ENCODE data around the gene SETD3. TPM values are rescaled to one million over a fixed set of nuclear protein-coding genes. Genes with fewer than 3 reads are reported as not detected.

The SETD3 gene
- total and polyA plus RNA-seq, 2 of the 8 experiments (the other 6 are each of a cell fraction or from before 2014, with no cell fraction given) = 24.0 to 64.0 TPM

- WGBS, 2 experiments (ENCODE audit: extremely low coverage in 1 of 2, insufficient coverage in 1 of 2, insufficient read length in 1 of 2, insufficient replicate concordance in 2 of 2, low coverage in 1 of 2, low lambda C conversion rate in 2 of 2, missing lambda C conversion rate in 1 of 2) = 75% methylated on average over 16 of the region's 16 CpGs; no CpG with 5 or more reads in 1 of the 2 experiments
- no peak overlapping the region for H2BK120ac ChIP-seq (replicated peaks; ENCODE audit: low read depth, low read length)
- FAIRE-seq = no peak
Observed at GRCh38 chr14:99363616-99364290, 116.9 kb downstream of the SETD3 start.

More at GRCh38 chr14:99363616-99364290, 116.9 kb downstream of the SETD3 start:
- no peak overlapping the region for H3K27ac ChIP-seq (ENCODE audit: low read depth, low read length)
- no peaks in the 10 kb centered on the region for H4K20me1 ChIP-seq (replicated peaks in 1 of 2; ENCODE audit: control insufficient read depth in 1 of 2, insufficient read depth in 2 of 2, low read length in 2 of 2)
- TF ChIP-seq CTCF (IDR thresholded peaks at IDR 0.05; ENCODE audit: control extremely low read depth in 1 of 3, insufficient read depth in 1 of 3, low read depth in 1 of 3, low read length in 3 of 3) (peak in 2 of 3 experiments; percentile 8 to 25; a peak in 2 of 4 replicates), SAP30 (IDR thresholded peaks at IDR 0.05; ENCODE audit: insufficient read depth, insufficient replicate concordance, low read length) (no peak), RAD21 (IDR thresholded peaks at IDR 0.05 in 1 of 2, conservative IDR thresholded peaks at IDR 0.05 in 1 of 2; ENCODE audit: low read depth in 2 of 2, low read length in 2 of 2) (peak in 1 of 2 experiments; percentile 25; a peak in 2 of 4 replicates), SIRT6 (IDR thresholded peaks at IDR 0.05; ENCODE audit: low read length) (no peak)
- TF ChIP-seq, protein P1, sequence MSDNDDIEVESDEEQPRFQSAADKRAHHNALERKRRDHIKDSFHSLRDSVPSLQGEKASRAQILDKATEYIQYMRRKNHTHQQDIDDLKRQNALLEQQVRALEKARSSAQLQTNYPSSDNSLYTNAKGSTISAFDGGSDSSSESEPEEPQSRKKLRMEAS (IDR thresholded peaks at IDR 0.05) = peak; percentile 66
- TF ChIP-seq, protein P2, sequence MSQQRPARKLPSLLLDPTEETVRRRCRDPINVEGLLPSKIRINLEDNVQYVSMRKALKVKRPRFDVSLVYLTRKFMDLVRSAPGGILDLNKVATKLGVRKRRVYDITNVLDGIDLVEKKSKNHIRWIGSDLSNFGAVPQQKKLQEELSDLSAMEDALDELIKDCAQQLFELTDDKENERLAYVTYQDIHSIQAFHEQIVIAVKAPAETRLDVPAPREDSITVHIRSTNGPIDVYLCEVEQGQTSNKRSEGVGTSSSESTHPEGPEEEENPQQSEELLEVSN (IDR thresholded peaks at IDR 0.05) = peak; percentile 58; the same call in 1 of the 2 replicates
- no peak overlapping the region for H3K4me3 ChIP-seq (ENCODE audit: extremely low read depth in 1 of 4, insufficient read depth in 2 of 4, low read depth in 3 of 4, low read length in 4 of 4)
- no peak overlapping the region for H3K9ac ChIP-seq (replicated peaks in 1 of 4; ENCODE audit: extremely low read depth in 1 of 4, low read depth in 3 of 4, low read length in 3 of 4)
- no peaks in the 10 kb centered on the region; a peak in 1 of 7 replicates for H3K27me3 ChIP-seq (replicated peaks in 1 of 4; ENCODE audit: control insufficient read depth in 3 of 4, extremely low read depth in 1 of 4, insufficient read depth in 3 of 4, low read length in 3 of 4)
- no peak overlapping the region for H2BK12ac ChIP-seq (ENCODE audit: low read depth, low read length)
- peaks cover 0 to 6% (median 2%) of the 10 kb centered on the region in 4 experiments; a peak in 4 of 7 replicates for H3K4me1 ChIP-seq (replicated peaks in 1 of 4; ENCODE audit: control insufficient read depth in 3 of 4, insufficient read depth in 4 of 4, low read length in 3 of 4)
- H3K14ac ChIP-seq (ENCODE audit: insufficient read length) = no peak overlapping the region
- peak overlapping the region; percentile 32; the same call in 1 of the 2 replicates for H2BK20ac ChIP-seq (ENCODE audit: low read length)
- H3K18ac ChIP-seq (ENCODE audit: extremely low read depth, low read length) = no peak overlapping the region
- no peak overlapping the region for H3K4ac ChIP-seq (replicated peaks; ENCODE audit: insufficient read length, low read depth, low read length)
- no peak overlapping the region for H3K56ac ChIP-seq (replicated peaks; ENCODE audit: insufficient read length, low read depth, low read length)
- H3K23me2 ChIP-seq (ENCODE audit: low read depth, low read length) = no peaks in the 10 kb centered on the region
- H3K36me3 ChIP-seq (ENCODE audit: control insufficient read depth in 2 of 4, insufficient read depth in 4 of 4, low read length in 3 of 4) = no peaks in the 10 kb centered on the region
- H2AFZ ChIP-seq (ENCODE audit: low read length) = no peak overlapping the region
- no peak overlapping the region for H4K91ac ChIP-seq (replicated peaks; ENCODE audit: insufficient read length, low read length)
- ChIA-PET POLR2A (ENCODE audit: partially characterized antibody) (interaction anchor here (1.2 kb wide), 1 partner anchor 11 kb away, joined by 3 read pairs; no protein-coding TSS in a partner anchor), CTCF (ENCODE audit: partially characterized antibody) (interaction anchor here (0.8 to 4.2 kb wide), 12 partner anchors 9 to 175 kb away, joined by 3 to 26 read pairs (median 4); no protein-coding TSS in a partner anchor)
- H2AK5ac ChIP-seq (ENCODE audit: low read depth, low read length) = no peak overlapping the region
- H3K79me1 ChIP-seq (ENCODE audit: low read depth, low read length) = no peaks in the 10 kb centered on the region
- H4K5ac ChIP-seq (ENCODE audit: insufficient read length, low read depth, low read length) = no peak overlapping the region
- H2BK15ac ChIP-seq (ENCODE audit: low read length) = peak overlapping the region; percentile 81; the same call in 1 of the 2 replicates
- no peaks in the 10 kb centered on the region for H3K9me3 ChIP-seq (ENCODE audit: insufficient read depth in 2 of 2, low read depth in 1 of 2, low read length in 1 of 2)
- no peak overlapping the region for H3K23ac ChIP-seq (ENCODE audit: insufficient read length)
- H4K8ac ChIP-seq (ENCODE audit: extremely low read depth, insufficient read depth, low read length) = peak overlapping the region; percentile 28
- H3K4me2 ChIP-seq (ENCODE audit: insufficient read depth in 1 of 2, low read depth in 2 of 2, low read length in 2 of 2) = no peak overlapping the region
- DNase-seq (ENCODE audit: low read depth in 1 of 2, low spot score in 2 of 2) = no peak
- no peaks in the 10 kb centered on the region for H3K79me2 ChIP-seq (ENCODE audit: control insufficient read depth in 1 of 2, insufficient read depth in 2 of 2, low read length in 2 of 2)
- H2BK5ac ChIP-seq (ENCODE audit: low read depth, low read length) = peak overlapping the region; percentile 56; the same call in 1 of the 2 replicates

Measured in H1 (cell line).